HG03432 (cell line): ENCODE results near the gene CLCNKA.
"Not testable (repeated sequence)": the region's sequence is repeated elsewhere in the genome, so short reads cannot be mapped to it uniquely, and the experiment has no call there.

ENCODE experiments used
- ATAC-seq: cut with Tn5 transposase; IDR thresholded peaks from one replicate; pipeline ENCODE4 v1.9.1; 2021; ENCODE audit warnings: mild to moderate bottlenecking, moderate library complexity; ENCODE audit not compliant: unreplicated experiment

The CLCNKA gene

DNA sequence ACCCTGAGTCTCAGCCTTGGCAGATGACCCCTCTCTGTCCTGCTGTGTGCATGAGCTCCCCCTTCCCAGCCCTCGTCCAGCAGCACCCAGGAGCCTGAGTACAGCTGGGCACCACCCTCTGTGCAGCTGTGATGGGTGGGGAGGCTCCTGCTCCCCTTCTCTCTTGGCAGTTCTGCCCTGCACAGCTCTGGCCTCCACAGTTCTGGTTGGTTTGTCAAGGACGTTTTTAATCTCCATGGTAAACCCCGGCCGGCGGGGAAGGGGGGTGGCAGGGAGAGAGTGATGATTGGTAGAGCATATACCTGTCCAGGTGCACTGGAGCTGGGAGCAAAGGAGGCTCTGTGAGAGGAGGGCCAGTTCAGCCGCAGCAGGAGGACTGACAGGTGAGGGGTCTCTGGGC lies at the start of gene CLCNKA:
Gene CLCNKA (plus strand): TSS at position 356 of the 400 bp plus-strand sequence. CDS start 584 bp downstream, outside the sequence.
- ATAC-seq = no peak

DNA sequence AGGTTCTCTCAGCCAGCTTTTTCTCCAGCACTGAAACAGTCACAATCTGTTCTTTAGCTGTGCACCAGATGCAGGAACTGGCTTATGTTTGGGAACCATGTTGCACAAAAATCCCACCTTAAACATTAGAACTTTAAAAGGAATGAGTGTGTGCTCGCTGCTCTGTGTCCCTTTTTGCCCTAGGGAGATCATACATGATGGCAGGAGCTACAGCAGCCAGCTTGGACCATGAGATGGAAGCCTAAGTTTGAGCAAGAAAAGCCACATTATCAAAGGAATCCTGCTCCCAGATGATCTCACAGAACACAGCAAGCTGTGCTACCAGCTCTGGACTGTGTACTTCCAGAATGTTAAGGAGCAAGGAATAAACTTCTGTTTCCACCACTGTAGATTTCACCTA lies 49.4 kb upstream of the CLCNKA start:
- no peak for ATAC-seq

DNA sequence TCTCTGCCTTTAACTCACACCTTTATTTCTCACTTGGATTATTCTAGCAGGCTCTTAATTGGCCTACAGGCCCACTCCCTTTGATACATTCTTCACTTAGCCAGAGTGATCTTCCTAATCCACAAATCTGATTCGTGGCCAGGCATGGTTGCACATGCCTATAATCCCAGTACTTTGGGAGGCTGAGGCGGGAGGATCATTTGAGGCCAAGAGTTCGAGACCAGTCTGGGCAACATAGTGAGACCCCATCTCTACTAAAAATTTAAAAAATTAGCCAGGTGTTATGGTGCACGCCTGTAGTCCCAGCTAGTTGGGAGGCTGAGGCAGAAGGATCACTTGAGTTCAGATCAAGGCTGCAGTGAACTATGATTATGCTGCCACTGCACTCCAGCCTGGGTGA lies 48.1 kb upstream of the CLCNKA start:
- no peak for ATAC-seq

DNA sequence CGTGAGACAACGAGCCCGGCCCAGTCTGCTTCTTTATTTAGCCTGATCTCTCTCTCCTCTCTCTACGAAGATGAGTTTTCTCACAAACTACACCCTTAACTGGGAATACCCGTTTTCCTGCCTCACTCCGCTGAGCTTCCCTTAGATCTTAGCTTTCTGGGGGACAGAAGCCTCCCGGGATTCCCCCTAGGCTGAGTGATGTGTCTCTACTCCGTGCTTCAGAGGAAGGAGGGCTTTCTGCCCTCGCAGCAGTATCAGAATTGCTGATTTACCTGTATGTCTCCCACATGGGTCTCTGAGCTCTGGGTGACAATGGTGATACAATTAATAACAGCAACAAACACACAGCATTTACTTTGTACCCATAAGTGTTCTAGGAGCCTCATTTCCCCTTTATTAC lies 47.0 kb upstream of the CLCNKA start:
- peak; percentile 38 for ATAC-seq

DNA sequence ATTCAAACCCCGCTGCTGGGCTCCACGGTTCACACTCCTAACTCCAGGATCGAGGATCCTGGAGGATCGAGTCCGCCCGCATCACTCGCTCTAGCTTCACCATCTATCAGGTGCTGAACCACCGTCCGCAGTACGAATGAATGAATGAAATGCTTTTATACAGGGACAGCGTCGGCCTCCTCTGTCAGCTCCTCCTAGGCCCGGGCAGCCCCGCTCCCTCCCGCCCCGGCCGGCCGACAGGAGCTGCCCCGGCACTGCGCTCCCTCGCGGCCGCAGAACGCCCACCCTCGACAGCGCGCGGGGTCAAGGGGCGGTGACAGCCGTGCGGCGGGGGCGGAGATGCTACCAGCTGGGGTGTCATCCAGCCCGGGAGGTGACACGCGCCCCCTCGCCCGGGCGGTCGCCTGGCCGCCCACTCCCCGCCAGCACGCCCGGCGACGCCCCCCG lies 46.5 kb upstream of the CLCNKA start:
- ATAC-seq = peak; percentile 71

DNA sequence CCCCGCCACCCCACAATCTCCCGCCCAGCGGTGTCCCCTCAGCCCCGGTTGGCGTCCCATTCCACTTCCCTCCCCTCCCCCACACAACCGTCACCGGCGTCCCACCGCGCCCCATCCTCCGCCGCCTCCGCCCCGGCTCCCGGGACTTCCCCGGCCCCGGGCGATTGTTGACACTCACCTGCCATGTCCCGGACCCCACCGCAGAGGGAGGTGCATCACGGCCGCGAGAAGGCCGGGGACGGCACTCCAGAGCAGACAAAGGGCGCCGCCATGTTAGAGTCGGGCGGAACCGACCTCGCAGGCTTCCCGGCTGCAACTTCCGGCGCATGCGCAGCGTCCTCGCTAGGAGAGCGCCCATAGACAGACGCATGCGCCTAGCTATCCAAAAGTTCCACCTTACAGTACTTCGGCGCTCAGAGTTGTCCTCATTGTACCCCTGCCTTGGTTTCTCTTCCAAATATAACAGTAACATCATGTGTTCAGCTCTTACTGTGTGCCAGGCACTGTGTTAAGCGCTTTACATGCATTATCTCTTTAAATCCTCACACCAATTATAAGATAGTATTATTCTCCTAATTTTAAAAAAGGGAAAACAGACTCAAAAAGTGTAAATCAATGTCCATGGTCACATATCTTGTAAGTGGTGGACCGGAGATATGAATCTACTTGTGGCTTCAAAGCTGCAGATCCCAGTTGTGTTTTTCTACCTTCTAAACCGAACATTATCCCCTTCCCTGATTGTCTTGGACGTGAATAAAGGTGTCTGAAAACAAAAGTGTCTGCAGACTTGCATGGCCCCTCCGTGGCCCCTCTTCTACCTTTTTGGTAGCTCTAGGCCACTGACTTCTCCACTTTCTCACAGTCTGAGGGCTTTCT lies 45.8 kb upstream of the CLCNKA start, which contains the start of gene ZBTB17:
Gene ZBTB17 (minus strand): TSS at position 297 of the 876 bp plus-strand sequence. CDS start 27,606 bp downstream, outside the sequence.
- peak; percentile 74 for ATAC-seq

DNA sequence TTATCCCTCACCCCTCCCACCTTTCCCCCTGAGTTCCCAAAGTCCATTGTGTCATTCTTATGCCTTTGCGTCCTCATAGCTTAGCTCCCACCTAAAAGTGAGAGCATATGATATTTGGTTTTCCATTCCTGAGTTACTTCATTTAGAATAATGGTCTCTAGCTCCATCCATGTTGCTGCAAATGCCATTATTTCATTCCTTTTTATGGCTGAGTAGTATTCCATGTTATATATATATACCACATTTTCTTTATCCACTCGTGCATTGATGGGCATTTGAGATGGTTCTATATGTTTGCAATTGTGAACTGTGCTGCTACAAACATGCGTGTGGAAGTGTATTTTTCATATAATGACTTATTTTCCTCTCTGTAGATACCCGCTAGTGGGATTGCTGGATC lies 43.9 kb upstream of the CLCNKA start:
- not testable (repeated sequence) for ATAC-seq

DNA sequence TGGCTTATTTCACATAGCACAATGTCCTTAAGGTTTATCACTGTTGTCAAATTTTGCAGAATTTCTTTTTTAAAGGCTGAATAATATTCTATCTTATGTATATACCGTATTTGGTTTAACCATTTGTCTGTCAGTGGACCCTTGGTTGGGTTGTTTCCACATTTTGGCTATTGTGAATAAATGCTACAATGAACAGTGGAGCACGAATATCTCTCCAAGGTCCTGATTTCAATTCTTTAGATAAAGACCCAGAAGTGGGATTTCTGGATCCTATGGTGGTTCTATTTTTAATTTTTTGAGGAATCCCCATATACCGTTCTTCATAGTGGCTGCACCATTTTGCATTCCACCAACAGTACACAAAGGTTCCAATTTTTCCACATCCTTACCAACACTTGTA lies 40.2 kb upstream of the CLCNKA start:
- ATAC-seq = no peak

DNA sequence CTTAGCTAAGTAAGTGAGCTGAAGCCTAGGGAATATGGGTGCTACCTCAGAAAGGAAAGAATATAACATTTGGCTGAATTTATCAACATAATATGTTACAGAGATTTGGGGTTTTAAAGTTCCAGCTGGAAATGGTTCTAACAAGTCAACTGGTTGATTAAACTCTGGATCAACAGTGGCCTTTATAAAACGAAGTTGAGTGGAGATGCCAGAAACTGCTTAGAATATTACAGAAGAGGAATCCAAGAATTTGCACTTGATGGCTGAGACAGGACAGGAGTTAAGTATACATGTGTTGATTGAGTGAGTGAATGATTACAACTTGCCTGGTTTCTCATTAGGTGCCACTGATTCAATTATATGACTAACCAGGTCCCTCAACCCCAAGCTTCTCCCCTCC lies 38.6 kb upstream of the CLCNKA start:
- no peak for ATAC-seq

DNA sequence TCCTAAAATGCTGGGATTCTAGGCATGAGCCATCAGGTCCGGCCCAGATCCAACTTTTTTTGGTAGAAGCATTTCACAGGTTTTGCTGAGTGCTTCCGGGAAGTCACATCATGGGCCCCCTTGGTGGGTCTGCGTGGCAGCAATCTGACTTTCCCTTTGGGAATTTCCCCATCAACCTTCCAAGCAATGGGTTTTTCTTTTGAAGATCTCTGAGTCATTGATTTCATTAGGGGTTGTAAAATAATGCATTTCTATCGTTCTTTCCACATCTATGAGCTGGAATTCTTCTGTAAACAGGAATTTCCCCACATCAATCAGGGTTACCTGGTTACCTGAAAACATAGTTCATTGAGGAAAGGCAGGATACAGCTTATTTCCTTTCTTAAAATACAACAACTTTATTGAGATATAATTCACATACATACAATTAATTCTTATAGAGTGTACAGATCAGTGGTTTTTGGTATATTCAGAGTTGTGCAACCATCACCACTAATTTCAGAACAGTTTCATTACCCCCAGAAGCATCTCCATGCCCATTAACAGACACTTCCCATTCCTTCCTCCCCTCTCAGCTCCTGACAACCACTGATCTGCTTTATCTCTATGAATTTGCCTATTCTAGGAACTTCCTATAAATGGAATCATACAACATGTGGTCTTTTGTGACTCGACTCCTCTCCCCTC lies 36.1 kb upstream of the CLCNKA start:
- no peak for ATAC-seq

DNA sequence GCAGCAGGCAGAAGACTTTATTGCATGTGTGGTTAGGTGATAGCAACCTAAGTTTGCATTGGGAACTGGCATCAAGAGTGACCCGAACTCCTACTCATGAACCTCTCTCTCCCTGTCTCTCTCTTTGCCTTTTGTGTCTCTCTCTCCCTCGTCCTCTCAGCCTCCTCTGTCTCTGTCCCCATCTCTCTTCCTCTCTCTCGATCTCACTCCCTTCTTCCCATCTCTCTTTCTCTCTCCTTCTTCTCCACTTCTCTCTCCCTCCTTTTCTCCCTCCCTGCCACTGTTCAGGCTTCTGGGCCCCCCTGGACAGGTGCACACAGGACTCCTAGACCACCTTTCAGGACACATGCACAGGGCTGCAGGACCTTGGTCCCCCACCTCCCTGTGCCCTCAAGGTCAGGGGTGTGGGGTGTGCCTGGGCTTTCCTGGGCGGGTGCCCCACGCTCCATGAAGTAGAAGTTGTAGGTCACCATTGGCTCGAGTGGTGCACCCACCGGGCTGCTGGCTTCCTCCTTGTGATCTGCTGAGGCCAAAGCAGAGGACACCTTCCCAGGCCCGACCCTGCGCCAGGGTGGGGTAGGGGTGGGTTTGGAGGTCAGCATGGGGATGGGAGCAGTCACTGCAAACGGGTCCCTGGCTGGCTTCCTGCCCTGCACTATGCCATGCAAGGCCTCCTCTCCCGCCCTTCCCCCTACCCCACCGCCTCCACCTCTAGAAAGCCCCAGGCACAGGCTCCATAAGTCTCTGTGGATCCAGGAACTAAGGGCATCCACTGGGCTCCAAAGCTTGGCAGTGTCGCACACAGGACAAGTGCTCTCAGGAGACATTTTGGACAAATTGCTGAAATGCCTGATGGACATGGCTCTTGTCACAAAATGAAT lies 32.7 kb upstream of the CLCNKA start:
- ATAC-seq = no peak

DNA sequence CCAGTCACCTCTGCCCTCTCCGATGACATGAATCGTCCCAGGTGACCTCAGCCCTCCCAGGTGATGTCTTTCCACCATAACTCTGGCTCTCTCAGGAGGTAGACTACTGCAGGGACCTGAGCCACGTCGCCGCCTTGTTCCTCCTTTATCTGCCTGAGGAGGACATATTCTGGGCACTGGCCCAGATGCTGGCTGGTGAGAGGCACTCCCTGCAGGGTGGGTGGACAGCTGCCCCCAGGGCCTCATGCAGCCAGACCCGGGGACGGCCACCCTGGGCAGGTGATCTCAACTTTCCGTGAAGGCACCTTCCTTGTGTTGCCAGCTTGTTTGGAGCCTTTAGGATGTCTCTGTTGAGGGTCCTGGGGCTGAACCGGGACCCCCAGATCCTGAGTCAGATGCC lies 32.1 kb upstream of the CLCNKA start:
- no peak for ATAC-seq

DNA sequence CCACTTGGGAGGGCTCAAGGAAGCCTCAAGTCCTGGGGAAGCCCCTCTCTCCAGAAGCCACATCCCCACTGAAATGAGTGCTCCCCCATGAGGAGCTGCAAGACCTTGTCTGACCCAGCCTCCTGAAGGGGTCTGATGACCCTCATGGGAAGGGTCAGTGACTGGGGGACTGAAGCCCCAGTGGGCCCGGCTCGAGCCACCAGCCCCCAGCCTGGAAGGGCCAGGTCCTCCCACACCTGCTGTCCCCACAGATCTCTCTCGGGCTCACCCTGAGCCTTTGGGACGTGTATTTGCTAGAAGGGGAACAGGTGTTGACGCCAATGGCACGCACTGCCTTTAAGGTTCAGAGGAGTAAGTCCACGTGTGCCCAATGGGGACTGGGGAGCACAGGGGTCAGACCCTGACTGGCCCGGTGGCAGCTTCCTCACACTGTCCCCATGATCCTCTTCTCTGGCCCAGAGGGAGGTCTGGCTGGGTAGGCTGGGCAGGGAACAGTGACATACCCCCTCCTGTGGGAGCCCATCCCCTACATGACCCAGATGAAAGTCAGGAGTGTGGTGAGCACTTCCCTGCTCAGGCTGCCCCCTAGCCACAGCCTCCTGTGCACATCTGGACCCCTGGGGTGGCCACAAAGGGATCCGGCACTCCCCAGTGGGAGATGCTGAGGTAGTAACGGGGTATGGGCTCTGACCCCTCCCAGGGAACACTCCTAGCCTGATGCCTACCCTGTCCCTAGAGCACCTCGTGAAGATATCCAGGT lies 30.2 kb upstream of the CLCNKA start:
- no peak for ATAC-seq

DNA sequence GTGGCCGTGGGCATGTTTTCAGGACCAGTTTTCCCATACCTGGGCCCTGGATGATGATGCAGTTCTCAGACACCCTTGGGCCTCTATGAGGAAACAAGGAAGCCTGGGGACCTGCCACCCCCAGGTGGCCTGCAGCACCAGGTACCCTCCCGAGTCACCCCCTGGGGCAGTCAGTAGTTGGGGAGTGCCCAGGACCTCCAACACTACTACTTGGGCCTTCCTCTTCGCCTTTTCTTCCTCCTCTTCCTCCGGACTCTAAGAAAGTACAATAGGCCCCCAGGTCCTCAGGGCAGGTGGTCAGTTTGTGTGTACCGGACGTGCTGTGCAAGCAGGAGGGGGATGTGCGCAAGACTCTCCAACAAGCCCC lies 29.7 kb upstream of the CLCNKA start:
- no peak for ATAC-seq

DNA sequence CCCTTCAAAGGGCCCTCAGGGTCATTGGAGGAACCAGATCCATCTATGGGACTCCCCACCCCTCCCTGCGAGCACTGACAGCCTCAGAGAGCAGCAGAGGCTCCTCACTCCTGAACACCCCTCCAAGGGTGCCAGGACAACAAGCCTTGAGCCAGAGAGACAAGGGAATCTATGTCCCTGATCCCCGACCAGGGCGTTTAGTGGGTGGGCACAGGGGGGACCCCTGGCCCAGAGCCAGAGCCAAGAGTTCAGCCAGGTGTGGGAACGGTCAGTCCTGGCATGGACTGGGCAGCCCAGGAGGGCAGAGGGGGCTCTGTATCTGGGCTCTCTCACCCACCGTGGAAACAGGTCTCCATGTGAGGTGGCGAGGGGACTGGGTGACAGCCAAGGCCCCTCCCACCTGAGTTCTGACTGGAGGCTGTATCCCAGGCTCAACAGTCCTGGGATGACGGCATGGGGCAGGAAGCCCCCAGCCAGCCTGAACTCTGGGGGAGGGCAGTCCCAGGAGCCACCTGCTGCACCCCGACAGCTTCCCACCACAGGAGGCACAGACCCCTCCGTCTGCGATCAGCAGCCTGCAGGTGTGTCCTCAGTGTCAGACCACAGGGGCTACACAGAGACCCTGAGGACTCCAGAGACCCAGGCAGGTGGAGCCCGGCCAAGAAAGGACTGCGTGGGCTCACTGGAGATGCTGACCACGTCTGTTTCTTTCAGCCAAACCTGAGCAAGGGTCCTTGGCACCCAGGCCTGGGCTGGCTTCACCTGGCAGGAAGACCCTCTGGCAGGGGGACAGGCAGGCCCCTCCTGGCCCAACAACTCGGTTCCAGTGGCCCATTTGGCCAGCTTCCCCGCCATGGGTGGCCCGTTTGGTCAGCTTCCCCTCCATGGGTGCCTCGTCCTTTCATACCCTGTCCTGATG lies 29.0 kb upstream of the CLCNKA start:
- no peak for ATAC-seq

DNA sequence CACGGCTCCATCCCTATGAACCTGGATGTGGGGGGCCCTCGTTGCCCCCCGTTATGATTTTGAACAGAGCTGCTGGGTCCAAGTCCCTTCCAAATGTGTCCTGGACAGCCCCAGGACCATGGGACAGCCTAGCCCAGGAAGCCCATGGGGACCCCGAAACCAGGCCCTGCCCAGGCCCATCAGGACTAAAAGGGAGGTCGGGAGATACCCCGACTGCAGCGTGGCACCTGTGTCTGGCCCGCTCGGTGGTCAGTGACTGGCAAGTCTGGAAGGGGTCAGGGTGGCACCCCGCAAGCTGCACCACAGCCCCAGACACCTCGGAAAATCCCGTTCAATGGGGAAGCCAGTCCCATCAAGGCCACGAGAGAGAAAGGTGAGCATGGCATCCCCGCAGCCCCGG lies 28.2 kb upstream of the CLCNKA start:
- no peak for ATAC-seq

DNA sequence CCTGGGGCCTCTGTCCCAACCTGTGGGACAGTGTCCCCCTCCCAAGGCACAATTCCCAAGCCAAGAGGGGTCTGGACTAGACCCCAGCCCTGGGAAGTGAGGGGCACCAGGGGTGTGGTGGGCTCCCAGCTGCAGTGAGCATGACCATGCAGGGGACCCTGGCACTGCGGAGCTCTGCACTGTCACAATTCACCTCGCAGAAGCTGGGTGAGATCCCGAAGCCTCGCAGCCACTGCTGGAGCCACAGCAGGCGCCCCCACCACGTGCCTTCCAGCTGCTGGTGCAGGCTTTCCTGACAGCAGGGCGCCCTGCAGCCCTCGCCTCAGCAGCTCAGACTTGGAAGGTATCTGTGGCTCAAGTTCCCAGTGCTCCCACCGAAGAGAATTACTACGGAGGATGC lies 27.8 kb upstream of the CLCNKA start:
- no peak for ATAC-seq

DNA sequence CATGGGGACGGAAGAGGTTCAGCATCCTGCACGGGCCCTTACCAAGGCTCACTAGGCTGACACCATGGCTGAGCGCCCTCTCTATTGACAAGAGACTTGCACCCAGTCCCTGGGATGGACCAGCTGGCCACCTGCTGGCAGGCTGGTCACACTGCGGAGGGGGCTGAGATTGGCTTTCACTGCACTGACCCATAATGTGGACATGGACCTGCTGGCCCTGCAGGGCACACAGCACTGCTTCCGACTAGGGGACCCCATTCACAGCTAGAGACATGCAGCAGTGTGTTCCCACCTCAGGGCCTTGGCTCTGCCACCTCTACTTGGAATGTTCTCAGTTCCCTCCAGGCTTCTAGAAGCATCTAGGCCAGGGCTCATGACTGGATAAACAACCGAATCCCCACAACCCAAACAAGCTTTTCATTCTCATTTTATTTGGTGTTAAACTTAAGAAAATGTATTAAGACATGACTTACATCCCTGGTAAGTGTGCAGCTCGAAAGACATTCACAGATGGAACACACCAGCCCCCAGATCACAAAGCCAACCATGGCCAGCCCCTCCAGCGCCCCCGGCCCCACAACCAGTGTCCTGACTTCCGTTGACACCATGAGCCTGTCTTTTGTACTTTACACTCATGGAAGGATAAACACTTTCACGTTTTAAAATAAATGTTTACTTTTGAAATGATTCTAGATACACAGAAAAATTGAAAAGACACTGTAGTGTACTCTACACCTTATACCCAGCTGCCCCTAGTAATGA lies 27.1 kb upstream of the CLCNKA start:
- no peak for ATAC-seq
